HG03354 (cell line): ENCODE measurements around the gene PRKACB.
A peak's percentile ranks its signal among the peaks of the same experiment; 100 is the strongest.
"Not testable (repeated sequence)": the region's sequence is repeated elsewhere in the genome, so short reads cannot be mapped to it uniquely, and the experiment has no call there.

Experiments used
- ATAC-seq: cut with Tn5 transposase; IDR thresholded peaks from one replicate; pipeline ENCODE4 v1.9.1; 2021; ENCODE audit warnings: mild to moderate bottlenecking; ENCODE audit not compliant: unreplicated experiment, poor library complexity, severe bottlenecking

Gene PRKACB

GRCh38 chr1:84260852-84261518, 116.9 kb downstream of the PRKACB start:
- no peak for ATAC-seq

- ATAC-seq = no peak
These were observed 120.9 kb downstream of the PRKACB start for GRCh38 chr1:84264961-84265360.

- ATAC-seq = no peak
These were observed 121.8 kb downstream of the PRKACB start for GRCh38 chr1:84265867-84266266.

- ATAC-seq = no peak
These were observed 122.7 kb downstream of the PRKACB start for GRCh38 chr1:84266748-84267147.

DNA sequence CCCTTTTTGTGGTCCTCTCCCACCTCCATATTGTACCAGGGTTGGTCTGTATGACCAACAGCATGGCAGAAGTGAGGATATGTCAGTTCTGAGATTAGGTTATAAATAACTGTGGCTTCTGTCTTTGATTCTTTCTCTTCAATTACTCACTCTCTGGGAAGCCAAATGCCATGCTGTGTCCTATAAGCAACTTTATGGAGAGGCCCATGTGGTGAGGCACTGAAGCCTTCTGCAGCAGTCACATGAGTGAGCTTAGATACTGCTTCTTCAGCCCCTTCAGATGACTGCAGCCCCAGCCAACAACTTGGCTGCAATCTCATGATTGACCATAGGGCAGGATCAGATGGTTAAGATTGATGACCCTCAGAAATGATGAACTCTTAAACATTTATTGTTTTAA, 123.4 kb downstream of the PRKACB start:
- ATAC-seq = no peak

GRCh38 chr1:84268346-84268745, 124.3 kb downstream of the PRKACB start:
- no peak for ATAC-seq

DNA sequence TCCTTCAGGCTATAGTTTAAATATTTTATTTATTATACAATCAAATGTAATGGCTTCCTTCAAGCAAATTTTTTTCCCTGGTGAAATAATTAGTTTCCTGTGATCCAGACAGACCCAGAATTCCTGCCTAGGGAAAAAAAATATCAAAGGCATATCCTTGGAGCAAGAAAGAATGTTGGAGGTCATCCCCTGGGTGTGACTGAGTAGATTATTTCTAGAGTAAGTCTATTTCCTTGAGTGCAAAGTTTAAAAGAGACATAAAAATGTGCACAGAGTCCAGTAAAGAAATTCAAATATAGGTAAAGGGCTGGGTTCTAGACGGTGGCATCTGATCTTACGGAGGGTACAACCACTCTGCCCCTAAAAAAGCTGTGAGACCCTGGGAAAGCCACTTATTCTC, 125.2 kb downstream of the PRKACB start:
- ATAC-seq = no peak

GRCh38 chr1:84271441-84272151, 127.5 kb downstream of the PRKACB start:
- ATAC-seq = peak; percentile 96

DNA sequence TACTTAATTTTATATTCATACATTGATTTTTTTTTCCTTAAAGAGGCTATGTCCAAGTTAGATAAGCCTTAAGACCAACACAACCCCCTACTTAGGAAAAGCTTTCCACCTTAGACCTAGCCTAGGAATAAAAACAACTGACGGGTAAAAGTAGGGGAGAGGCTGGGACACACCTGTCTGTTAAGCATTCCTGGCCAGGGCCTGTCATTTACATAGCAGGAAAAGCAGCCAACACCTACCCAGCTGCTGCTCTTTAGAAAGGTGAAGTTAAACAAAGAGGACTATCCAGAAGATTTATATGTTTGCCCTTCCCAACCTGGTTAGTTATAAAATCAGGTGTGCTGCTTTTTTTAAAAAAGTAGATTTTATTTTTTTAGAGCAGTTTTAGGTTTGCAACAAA, 128.3 kb downstream of the PRKACB start:
- no peak for ATAC-seq

DNA sequence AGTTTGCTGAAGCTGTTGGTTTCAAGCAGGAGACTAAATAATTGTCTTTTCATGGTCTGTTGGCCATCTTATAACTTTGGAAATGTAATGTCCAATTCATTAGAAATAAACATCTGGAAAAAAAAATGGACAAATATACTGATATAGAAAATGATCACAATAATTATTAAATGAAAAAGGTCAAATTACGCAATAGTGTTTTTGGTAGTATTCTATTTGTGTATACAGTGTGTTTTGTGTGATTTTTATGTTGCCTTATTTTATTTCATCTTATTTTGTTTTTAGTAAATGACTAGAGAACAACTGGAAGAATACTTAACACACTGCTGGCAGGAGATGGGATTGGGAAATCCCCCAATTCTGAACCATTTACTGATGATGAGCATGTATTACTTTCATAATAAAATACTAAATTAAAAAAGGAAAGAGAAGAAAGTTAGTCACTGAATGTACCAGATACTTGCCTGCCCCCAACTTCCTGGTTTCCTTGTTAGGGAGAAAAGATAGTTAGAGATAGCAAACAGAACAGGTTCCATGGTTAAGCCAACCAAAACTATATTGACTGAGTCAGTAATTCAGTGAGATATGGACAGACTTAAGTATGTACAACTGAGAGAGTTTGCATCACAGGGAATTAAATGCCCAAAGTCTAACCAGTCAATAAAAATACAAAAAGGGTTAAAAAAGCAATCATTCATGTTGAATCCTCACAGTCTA, 133.4 kb downstream of the PRKACB start:
- ATAC-seq = no peak

GRCh38 chr1:84278905-84279304, 134.8 kb downstream of the PRKACB start:
- ATAC-seq = no peak

DNA sequence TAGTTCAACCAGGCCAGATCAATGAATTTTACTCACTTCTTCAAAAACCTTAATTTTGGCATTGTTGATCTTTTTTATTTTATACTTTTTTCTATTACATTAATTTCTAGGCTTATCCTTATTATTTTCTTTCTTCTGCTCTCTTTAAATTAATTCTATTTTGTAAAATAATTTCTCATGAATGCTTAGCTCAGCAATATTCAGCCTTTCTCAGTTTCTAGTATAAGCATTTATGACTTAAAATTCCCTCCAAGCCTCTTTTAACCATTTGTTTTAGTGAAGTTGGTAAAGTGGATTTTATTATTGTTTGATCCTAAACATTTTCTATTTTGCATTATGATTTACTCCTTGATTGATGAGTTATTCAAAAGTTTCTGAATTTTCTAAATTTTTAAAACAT, 136.8 kb downstream of the PRKACB start:
- no peak for ATAC-seq

- peak; percentile 91 for ATAC-seq
These were observed 138.8 kb downstream of the PRKACB start for GRCh38 chr1:84282780-84283333.

DNA sequence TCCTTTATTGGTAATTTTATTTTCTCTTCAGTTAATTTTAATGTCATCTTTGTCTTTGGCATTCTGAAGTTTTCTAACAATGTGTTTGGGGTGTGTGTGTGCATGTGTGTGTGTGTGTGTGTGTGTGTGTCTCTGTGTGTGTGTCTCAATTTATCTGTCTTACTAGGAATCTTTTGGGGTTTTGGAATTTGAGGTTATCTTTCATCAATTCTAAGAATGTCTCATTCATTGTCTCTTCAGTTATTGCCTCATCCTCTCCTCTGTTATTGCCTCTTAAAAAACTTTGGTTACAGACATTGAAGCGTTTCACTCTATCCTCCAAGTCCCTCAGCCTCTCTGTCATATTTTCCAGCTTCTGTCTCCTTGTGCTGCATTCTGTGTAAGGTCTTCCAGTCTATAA, 139.3 kb downstream of the PRKACB start:
- no peak for ATAC-seq

- ATAC-seq = no peak
These were observed 142.0 kb downstream of the PRKACB start for GRCh38 chr1:84286071-84286470.

DNA sequence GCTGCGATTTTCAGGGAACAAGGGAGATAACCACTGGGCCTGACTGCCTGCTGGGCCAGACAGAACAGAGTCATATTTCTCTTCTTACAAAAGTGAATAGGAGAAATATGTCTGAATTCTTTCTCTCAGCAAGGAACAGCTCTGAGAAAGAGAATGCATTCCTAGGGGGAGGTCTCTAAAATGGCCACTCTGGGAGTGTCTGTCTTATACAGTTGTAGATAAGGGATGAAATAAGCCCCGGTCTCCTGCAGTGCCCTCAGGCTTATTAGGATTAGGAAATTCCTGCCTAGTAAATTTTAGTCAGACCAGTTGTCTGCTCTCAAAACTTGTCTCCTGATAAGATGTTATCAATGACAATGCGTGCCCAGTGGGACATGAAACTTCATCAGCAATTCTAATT, 143.3 kb downstream of the PRKACB start:
- not testable (repeated sequence) for ATAC-seq
